ENCODE results near the gene SEMA4D. TPM values are rescaled to one million over a fixed set of nuclear protein-coding genes. Genes with fewer than 3 reads are reported as not detected.

Gene SEMA4D
- total and polyA plus RNA-seq, 9 of the 15 experiments (the other 6 are each of a cell fraction or from before 2014, with no cell fraction given) = 0.38 to 5.1 (median 1.8) TPM

DNA sequence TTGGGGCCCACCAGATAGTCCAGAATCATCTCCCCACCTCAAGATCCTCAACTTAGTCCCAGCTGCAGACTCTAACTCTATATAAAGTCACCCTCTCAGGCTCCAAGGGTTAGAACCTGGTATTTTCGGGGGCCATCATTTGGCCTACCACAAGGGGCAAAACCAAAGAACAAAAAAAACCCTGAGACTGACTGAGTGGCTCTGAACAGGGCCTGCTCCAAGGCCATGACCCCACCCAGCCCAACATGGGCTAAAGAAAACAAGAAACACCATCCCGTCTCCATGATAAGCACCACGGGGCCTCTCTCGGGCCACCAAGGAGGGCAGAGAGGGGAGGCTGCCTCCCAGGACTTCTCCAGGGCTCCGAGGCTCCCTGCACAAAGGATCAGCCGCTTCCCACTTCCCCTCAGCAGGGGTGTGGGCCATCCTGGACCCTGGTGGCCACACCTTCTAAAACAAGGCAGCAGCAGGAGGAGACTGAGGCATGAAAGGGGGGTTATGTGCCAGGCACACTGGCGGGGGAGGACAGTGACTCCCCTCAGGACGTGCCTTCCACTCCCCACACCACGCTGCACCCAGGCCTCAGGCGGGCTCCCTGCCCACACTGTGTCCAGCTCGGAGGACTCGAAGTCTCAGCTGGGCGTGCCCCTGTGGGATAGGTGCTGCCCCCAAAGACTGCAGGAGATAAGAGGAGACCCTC is 51.5 kb downstream of the SEMA4D start (continued):
- TF ChIP-seq, protein P1, sequence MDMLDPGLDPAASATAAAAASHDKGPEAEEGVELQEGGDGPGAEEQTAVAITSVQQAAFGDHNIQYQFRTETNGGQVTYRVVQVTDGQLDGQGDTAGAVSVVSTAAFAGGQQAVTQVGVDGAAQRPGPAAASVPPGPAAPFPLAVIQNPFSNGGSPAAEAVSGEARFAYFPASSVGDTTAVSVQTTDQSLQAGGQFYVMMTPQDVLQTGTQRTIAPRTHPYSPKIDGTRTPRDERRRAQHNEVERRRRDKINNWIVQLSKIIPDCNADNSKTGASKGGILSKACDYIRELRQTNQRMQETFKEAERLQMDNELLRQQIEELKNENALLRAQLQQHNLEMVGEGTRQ (CRISPR knock-in tag; IDR thresholded peaks at IDR 0.05) = no peak
- no peak for TF ChIP-seq ZBTB8A (IDR thresholded peaks at IDR 0.05; ENCODE audit: partially characterized antibody)
- no peak for TF ChIP-seq POLR3G (IDR thresholded peaks at IDR 0.05; ENCODE audit: extremely low read depth, insufficient read length, insufficient replicate concordance)

DNA sequence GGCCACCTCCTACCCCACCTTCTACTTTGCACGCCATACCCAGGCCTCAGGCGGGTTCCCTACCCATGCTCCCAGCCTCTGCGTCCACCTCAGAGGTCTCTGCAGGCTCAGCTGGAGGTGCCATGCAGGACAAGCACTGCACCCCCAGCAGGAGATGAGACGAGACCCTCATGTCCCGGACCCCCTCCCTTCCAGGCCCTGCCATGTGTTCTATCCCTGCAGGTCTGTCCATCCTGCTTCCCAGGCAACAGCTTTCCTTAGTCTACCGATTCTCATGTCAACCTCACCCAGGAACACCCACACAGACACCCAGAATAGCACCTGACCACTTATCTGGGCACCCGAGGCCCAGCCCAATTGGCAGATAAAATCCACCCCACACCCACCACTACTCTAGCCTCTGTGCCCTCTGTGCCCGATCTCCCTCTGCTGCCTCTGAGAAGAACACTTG is 52.1 kb downstream of the SEMA4D start:
- H3K9me1 ChIP-seq (ENCODE audit: control insufficient read depth, insufficient read depth, low read length) = no peaks in the 10 kb centered on the region
- no peak for DNase-seq (ENCODE audit: extremely low read depth in 1 of 4, low spot score in 3 of 4)
- no peaks in the 10 kb centered on the region for H3K9me3 ChIP-seq (replicated peaks; ENCODE audit: control insufficient read depth, insufficient read depth, low read depth, low read length)
- H3K4me1 ChIP-seq (replicated peaks in 1 of 2; ENCODE audit: control insufficient read depth in 2 of 2, insufficient read depth in 2 of 2, low read length in 2 of 2) = no peaks in the 10 kb centered on the region
- no peaks in the 10 kb centered on the region for H3K79me2 ChIP-seq (ENCODE audit: control insufficient read depth, insufficient read depth, low read length)
- in situ Hi-C loops (cut with MboI) = no loop called here
- H2AFZ ChIP-seq (ENCODE audit: low read depth, low read length) = no peak overlapping the region
- no peak overlapping the region for H3K27ac ChIP-seq (ENCODE audit: extremely low read depth, low read depth, low read length)
- H3K36me3 ChIP-seq (ENCODE audit: control insufficient read depth, insufficient read depth, low read length) = no peaks in the 10 kb centered on the region
- H3K9ac ChIP-seq (ENCODE audit: insufficient read depth in 1 of 2, low read depth in 2 of 2, low read length in 2 of 2) = no peak overlapping the region
- CTCF ChIA-PET (ENCODE audit: low intra/inter-chr PET ratio) = no interaction called here
- FAIRE-seq = no peak
- no peaks in the 10 kb centered on the region for H4K20me1 ChIP-seq (replicated peaks; ENCODE audit: control insufficient read depth, insufficient read depth, low read length)
- no peak for ATAC-seq
- POLR2A ChIA-PET = no interaction called here
- H3K4me3 ChIP-seq = no peak overlapping the region
- intact Hi-C loops (cut with micrococcal nuclease) = no loop called here
- no TSS peak for BruUV-seq (replicated peaks)
- H3K27me3 ChIP-seq (ENCODE audit: control insufficient read depth in 2 of 2, insufficient read depth in 2 of 2, low read length in 2 of 2) = peaks cover 4 to 62% of the 10 kb centered on the region in 2 experiments; a peak in 4 of 5 replicates
- 4% methylated on average over 8 of the region's 8 CpGs for WGBS (ENCODE audit: insufficient coverage, low coverage, missing lambda C conversion rate)
- H3K4me2 ChIP-seq (ENCODE audit: insufficient read depth, low read length) = no peak overlapping the region
- TF ChIP-seq PTBP1 (IDR thresholded peaks at IDR 0.05; ENCODE audit: low read depth, low read length) = no peak
- TF ChIP-seq, protein P2, sequence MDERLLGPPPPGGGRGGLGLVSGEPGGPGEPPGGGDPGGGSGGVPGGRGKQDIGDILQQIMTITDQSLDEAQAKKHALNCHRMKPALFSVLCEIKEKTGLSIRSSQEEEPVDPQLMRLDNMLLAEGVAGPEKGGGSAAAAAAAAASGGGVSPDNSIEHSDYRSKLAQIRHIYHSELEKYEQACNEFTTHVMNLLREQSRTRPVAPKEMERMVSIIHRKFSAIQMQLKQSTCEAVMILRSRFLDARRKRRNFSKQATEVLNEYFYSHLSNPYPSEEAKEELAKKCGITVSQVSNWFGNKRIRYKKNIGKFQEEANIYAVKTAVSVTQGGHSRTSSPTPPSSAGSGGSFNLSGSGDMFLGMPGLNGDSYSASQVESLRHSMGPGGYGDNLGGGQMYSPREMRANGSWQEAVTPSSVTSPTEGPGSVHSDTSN (CRISPR knock-in tag; IDR thresholded peaks at IDR 0.05; ENCODE audit: low read depth) = no peak
- TF ChIP-seq, protein P2 (tag; conservative IDR thresholded peaks at IDR 0.05; ENCODE audit: low read depth) = no peak
- no peak for TF ChIP-seq ZNF830 (CRISPR knock-in tag; IDR thresholded peaks at IDR 0.05)
- TF ChIP-seq, protein P3, sequence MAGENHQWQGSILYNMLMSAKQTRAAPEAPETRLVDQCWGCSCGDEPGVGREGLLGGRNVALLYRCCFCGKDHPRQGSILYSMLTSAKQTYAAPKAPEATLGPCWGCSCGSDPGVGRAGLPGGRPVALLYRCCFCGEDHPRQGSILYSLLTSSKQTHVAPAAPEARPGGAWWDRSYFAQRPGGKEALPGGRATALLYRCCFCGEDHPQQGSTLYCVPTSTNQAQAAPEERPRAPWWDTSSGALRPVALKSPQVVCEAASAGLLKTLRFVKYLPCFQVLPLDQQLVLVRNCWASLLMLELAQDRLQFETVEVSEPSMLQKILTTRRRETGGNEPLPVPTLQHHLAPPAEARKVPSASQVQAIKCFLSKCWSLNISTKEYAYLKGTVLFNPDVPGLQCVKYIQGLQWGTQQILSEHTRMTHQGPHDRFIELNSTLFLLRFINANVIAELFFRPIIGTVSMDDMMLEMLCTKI (IDR thresholded peaks at IDR 0.05; ENCODE audit: partially characterized antibody) = no peak
- no peak for TF ChIP-seq ZC3H4 (CRISPR knock-in tag; IDR thresholded peaks at IDR 0.05; ENCODE audit: borderline replicate concordance)
- TF ChIP-seq SUPT5H (IDR thresholded peaks at IDR 0.05) = no peak
- no peak for TF ChIP-seq PHB (CRISPR knock-in tag; IDR thresholded peaks at IDR 0.05)
- no peak for TF ChIP-seq HLTF (IDR thresholded peaks at IDR 0.05)
- TF ChIP-seq PCBP1 (IDR thresholded peaks at IDR 0.05; ENCODE audit: low read depth, low read length, poor library complexity, severe bottlenecking) = no peak
- TF ChIP-seq, protein P4, sequence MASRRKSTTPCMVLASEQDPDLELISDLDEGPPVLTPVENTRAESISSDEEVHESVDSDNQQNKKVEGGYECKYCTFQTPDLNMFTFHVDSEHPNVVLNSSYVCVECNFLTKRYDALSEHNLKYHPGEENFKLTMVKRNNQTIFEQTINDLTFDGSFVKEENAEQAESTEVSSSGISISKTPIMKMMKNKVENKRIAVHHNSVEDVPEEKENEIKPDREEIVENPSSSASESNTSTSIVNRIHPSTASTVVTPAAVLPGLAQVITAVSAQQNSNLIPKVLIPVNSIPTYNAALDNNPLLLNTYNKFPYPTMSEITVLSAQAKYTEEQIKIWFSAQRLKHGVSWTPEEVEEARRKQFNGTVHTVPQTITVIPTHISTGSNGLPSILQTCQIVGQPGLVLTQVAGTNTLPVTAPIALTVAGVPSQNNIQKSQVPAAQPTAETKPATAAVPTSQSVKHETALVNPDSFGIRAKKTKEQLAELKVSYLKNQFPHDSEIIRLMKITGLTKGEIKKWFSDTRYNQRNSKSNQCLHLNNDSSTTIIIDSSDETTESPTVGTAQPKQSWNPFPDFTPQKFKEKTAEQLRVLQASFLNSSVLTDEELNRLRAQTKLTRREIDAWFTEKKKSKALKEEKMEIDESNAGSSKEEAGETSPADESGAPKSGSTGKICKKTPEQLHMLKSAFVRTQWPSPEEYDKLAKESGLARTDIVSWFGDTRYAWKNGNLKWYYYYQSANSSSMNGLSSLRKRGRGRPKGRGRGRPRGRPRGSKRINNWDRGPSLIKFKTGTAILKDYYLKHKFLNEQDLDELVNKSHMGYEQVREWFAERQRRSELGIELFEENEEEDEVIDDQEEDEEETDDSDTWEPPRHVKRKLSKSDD (conservative IDR thresholded peaks at IDR 0.05; ENCODE audit: low read length) = no peak

All from K562 (cell line).